Cardiac muscle cell (in vitro differentiated cells and primary cell): ENCODE measurements around the gene USP10. TPM values are rescaled to one million over a fixed set of nuclear protein-coding genes. Genes with fewer than 3 reads are reported as not detected.
"Not testable (repeated sequence)": the region's sequence is repeated elsewhere in the genome, so short reads cannot be mapped to it uniquely, and the experiment has no call there.

Experiments used
- DNase-seq, 2 donors: peaks; one replicate each; pipeline versions ENCODE4 v3.0.0 to v3.0.0-alpha.2; 2010 to 2017; ENCODE audit warnings: low read depth in 1 of 2, low spot score in 1 of 2
- H3K27ac ChIP-seq: fragments of 200-600 bp; sonication (generic); 2 replicates; pipeline ENCODE4 v1.5.1; 2016
- H3K27me3 ChIP-seq: fragments of 200-600 bp; sonication (generic); 2 replicates; pipeline ENCODE4 v1.6.0; 2016; ENCODE audit warnings: control low read depth
- H3K36me3 ChIP-seq: fragments of 200-600 bp; sonication (generic); 2 replicates; pipeline ENCODE4 v1.5.1; 2016; ENCODE audit warnings: control low read depth
- H3K4me1 ChIP-seq: fragments of 200-600 bp; sonication (generic); 2 replicates; pipeline ENCODE4 v1.8.1; 2017; ENCODE audit warnings: low read depth, mild to moderate bottlenecking, mixed run types
- H3K4me3 ChIP-seq: fragments of 200-600 bp; sonication (generic); 2 replicates; pipeline ENCODE4 v1.5.1; 2016; ENCODE audit warnings: mild to moderate bottlenecking
- H3K9me3 ChIP-seq: fragments of 200-600 bp; sonication (generic); 2 replicates; pipeline ENCODE4 v1.5.1; 2017; ENCODE audit warnings: low read depth, mild to moderate bottlenecking, control low read depth
- CTCF ChIP-seq: IDR thresholded peaks from 2 replicates; pipeline ENCODE4 v1.5.1; 2012; ENCODE audit warnings: low read depth, mild to moderate bottlenecking, low read length
- polyA plus RNA-seq: library from polyadenylated mRNA; unstranded; fragments of >200 nt; fragmentation: Nextera tagmentation; extraction: Ambion mirVana; gene quantifications from 2 replicates; pipeline ENCODE4 v1.2.1, GENCODE V29; 2016
- total RNA-seq: library from RNA; depleted of rRNA; stranded (reverse); fragments of >200 nt; gene quantifications from 2 replicates; pipeline ENCODE4 v1.2.3, GENCODE V29; 2016

Gene USP10
- total and polyA plus RNA-seq, 2 experiments from 2014 or later: 91.9 to 100.0 TPM

- H3K36me3 ChIP-seq: no peaks in the 10 kb centered on the region
- DNase-seq: no peak
- H3K27ac ChIP-seq: no peak overlapping the region
- no peak overlapping the region for H3K4me3 ChIP-seq
- H3K4me1 ChIP-seq: no peaks in the 10 kb centered on the region
- no peaks in the 10 kb centered on the region for H3K27me3 ChIP-seq
- no peak for TF ChIP-seq CTCF
- H3K9me3 ChIP-seq: no peaks in the 10 kb centered on the region
Observed at GRCh38 chr16:84685210-84685609, 14.6 kb upstream of the USP10 start.

- DNase-seq: peak in 1 of 2 donors; percentile 19
- no peak for TF ChIP-seq CTCF
- H3K27me3 ChIP-seq: no peaks in the 10 kb centered on the region
Observed at GRCh38 chr16:84686707-84687298, 13.0 kb upstream of the USP10 start.

GRCh38 chr16:84687715-84688114 is 12.1 kb upstream of the USP10 start:
- no peaks in the 10 kb centered on the region for H3K4me1 ChIP-seq
- TF ChIP-seq CTCF: no peak
- no peaks in the 10 kb centered on the region for H3K36me3 ChIP-seq
- peak in 1 of 2 donors; percentile 82 for DNase-seq
- no peaks in the 10 kb centered on the region for H3K9me3 ChIP-seq
- no peak overlapping the region for H3K27ac ChIP-seq
- H3K27me3 ChIP-seq: no peaks in the 10 kb centered on the region
- no peak overlapping the region for H3K4me3 ChIP-seq

More at GRCh38 chr16:84686707-84687298, 13.0 kb upstream of the USP10 start:
- Histone ChIP-seq H3K4me1 (no peaks in the 10 kb centered on the region), H3K36me3 (no peaks in the 10 kb centered on the region), H3K4me3 (no peak overlapping the region), H3K27ac (no peak overlapping the region), H3K9me3 (no peaks in the 10 kb centered on the region)

GRCh38 chr16:84688163-84688562 is 11.6 kb upstream of the USP10 start:
- not testable (repeated sequence) for H3K4me3 ChIP-seq, H3K27ac ChIP-seq, H3K9me3 ChIP-seq, H3K4me1 ChIP-seq, DNase-seq, H3K27me3 ChIP-seq, H3K36me3 ChIP-seq

GRCh38 chr16:84689111-84689510 is 10.7 kb upstream of the USP10 start:
- no peaks in the 10 kb centered on the region for H3K9me3 ChIP-seq
- H3K4me3 ChIP-seq: no peak overlapping the region
- no peaks in the 10 kb centered on the region for H3K27me3 ChIP-seq
- no peaks in the 10 kb centered on the region for H3K4me1 ChIP-seq
- H3K36me3 ChIP-seq: no peaks in the 10 kb centered on the region
- DNase-seq: peak in 1 of 2 donors; percentile 81
- no peak for TF ChIP-seq CTCF
- no peak overlapping the region for H3K27ac ChIP-seq

GRCh38 chr16:84690088-84690819 is 9.5 kb upstream of the USP10 start:
- Histone ChIP-seq H3K4me1 (no peaks in the 10 kb centered on the region), H3K27me3 (no peaks in the 10 kb centered on the region), H3K27ac (no peak overlapping the region), H3K36me3 (no peaks in the 10 kb centered on the region), H3K4me3 (no peak overlapping the region), H3K9me3 (no peaks in the 10 kb centered on the region)
- no peak for TF ChIP-seq CTCF
- no peak for DNase-seq
